HG03066 (cell line): ENCODE measurements around the gene MACROD2.

ENCODE experiments used
- ATAC-seq: cut with Tn5 transposase; IDR thresholded peaks from one replicate; pipeline ENCODE4 v1.9.1; 2021; ENCODE audit warnings: low read depth; ENCODE audit not compliant: unreplicated experiment

MACROD2 gene

GRCh38 chr20:14319704-14320103, 324.4 kb downstream of the MACROD2 start:
- no peak for ATAC-seq

- no peak for ATAC-seq
These were observed 336.3 kb downstream of the MACROD2 start for GRCh38 chr20:14331646-14332045.

DNA sequence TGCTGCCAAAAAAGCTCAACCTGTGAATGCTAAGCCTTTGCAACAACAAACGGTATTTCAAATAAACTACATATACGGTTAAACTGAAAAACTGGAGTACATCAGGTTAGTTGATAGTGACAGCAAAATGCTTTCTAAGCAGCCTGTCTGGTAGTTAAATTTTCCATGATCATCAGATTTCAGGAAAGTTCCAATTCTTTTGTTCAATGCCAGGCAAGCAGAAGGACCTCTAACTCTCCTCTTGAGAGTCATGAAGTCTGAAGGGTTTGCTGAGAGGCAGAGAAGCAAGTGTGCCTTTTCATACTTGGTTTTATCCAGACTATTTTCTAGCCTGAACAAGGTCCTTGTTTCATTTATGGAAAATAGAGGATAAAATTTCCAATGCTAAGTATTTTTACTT, 337.6 kb downstream of the MACROD2 start:
- ATAC-seq, result no peak

DNA sequence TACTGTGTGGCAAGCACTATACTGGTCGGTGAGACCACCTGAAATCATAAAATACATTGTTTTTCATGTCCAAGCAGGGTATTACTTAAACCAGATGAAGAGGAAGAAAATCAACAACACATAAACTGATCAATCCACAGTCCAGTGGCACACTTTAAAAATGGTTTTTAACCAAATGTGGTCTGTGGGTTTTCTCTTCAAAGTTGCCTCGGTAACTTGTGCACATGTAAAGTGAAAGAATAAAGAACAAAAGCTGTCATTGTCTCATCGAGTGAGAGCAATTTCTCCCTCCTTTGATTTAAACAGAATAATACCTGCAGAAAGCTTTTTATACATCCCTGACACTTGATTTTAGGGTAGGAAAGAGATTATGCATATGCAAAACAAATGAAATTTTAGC, 338.4 kb downstream of the MACROD2 start:
- ATAC-seq, result no peak

DNA sequence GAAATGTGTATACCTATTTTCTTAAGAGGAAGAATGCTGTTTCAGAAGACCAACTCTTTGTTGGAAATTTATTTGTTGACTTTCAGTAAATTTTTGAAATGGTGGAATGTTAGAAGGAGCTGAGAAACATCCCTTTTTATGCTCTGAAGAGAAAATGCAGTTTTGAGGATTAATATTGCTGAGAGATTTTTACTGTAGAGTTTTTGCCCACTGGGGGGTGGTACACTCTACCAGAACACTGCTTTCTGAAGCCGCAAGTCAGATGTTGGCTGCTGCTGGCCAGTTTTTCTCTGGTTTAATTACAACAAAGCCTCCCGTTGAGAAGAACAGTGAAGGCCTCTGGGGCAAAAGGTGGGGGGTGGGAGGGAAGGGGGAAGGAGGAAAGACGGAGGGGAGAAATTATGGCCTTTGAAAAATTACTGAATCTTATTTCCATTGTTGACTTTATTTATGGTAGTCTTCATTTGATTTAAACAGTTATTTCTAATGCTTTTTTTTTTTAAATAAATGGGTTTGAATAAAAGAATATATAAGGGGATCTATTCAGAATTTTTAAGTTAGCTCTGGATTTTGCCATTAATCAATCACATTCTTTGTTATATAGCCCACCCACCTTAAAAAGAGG, 339.1 kb downstream of the MACROD2 start:
- no peak for ATAC-seq

GRCh38 chr20:14335052-14335451, 339.7 kb downstream of the MACROD2 start:
- ATAC-seq, result no peak

DNA sequence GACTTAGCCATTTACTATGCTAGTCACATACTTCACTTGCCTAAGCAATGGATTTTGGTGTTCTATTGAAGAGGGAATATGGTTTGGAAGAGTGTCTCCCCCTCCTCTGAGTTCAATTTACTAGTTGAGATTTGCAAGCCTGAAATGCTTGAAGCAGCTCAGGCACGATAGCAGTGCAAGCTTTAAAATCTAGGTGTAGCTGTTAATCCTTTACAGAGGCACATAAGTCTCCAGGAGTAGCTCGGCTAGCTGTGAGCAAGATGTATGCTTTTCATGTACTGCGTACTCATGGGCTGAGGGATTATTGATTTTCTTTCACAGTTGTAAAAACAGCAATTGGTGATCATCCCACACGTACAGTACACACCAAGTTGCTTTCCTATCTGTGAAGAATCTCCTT, 341.4 kb downstream of the MACROD2 start:
- no peak for ATAC-seq

- peak; percentile 95 for ATAC-seq
These were observed 342.3 kb downstream of the MACROD2 start, which contains the start of gene FLRT3 for GRCh38 chr20:14337400-14338171. FLRT3 (minus strand) TSS chr20:14337612; CDS start chr20:14327506, 10,106 bp downstream.

GRCh38 chr20:14341801-14342200, 346.5 kb downstream of the MACROD2 start:
- ATAC-seq, result no peak

- ATAC-seq, result no peak
These were observed 347.6 kb downstream of the MACROD2 start for GRCh38 chr20:14342918-14343317.

- ATAC-seq, result no peak
These were observed 348.3 kb downstream of the MACROD2 start for GRCh38 chr20:14343491-14344065.

DNA sequence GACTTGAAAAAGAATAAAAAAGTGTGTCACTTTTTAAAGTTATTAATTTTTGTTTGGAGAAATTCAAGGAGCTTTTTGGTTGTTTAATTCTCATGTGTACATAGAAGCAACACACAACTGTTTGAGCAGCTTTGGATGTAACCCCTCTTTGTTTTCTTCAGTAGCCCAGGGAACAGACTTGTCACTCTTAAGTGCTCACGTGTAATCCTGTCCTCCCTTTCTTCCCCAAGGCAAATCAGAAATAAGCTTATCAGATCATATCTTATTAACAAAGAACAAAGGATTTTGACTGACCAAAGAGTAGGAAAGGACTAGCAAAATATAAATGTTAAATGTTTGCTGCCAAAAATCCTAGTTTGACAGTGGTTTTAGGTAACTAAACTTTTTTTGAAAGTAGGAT, 349.4 kb downstream of the MACROD2 start:
- ATAC-seq, result no peak

DNA sequence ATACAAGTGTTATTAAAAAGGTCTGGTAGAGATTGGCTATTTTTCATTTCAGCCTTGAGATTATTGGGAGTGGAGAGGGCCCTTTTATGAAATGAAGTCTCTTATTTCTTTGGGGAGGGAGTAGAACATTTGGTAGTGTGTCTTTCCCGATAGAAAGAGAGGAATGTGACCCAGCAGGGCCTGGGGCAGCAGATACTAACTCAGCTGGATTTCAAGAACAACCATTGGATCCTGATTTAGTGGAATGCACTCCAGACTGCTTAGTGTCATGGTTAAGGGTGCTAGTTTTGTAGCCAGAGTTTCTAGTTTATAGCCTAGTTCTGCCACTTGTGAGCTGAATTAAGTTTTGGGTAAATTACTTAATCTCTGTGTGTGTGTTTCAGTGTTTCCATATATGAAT, 360.5 kb downstream of the MACROD2 start:
- no peak for ATAC-seq

DNA sequence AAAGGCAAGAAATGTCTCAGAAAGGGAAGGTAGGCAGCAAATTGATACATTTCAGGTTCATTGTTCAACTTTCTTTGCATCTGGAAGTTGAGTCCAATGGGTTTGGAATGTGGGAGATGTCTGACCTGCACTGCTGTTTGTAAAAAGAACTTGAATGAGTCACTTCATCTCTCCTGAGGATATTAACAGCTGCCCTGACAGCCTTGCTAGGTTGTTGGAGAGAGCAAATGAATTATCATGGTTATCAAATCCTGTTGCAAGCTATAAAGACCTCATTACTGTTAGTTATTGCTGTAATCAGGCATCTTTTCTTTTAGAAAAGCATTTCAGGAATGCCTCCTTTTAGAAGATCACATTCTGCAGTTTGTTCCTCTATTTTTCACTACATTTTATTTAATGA, 365.1 kb downstream of the MACROD2 start:
- ATAC-seq, result no peak

GRCh38 chr20:14361509-14362345, 366.4 kb downstream of the MACROD2 start:
- no peak for ATAC-seq

- ATAC-seq, result no peak
These were observed 378.9 kb downstream of the MACROD2 start for GRCh38 chr20:14374196-14374595.

- no peak for ATAC-seq
These were observed 380.2 kb downstream of the MACROD2 start for GRCh38 chr20:14375416-14375985.

DNA sequence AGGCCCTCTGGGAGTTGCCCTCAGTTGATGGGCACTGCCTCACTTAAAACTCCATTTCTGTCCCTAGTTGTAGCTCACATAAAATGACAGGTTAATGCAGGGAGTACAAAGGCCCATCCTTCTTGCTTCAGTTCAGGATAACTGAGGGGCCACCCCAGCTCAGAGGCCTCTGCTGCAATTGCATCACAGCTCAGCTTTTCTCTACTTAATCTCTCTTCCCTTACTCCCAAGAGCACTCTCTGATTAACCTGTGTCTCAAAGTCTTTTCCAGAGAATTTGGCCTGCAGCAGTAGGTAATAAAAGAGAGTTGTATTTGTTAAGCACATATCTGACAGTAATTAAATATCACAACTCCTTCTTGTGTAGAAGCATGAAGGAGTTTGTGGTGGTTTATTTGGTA, 383.0 kb downstream of the MACROD2 start:
- no peak for ATAC-seq

GRCh38 chr20:14383335-14383734, 388.0 kb downstream of the MACROD2 start:
- ATAC-seq, result no peak

DNA sequence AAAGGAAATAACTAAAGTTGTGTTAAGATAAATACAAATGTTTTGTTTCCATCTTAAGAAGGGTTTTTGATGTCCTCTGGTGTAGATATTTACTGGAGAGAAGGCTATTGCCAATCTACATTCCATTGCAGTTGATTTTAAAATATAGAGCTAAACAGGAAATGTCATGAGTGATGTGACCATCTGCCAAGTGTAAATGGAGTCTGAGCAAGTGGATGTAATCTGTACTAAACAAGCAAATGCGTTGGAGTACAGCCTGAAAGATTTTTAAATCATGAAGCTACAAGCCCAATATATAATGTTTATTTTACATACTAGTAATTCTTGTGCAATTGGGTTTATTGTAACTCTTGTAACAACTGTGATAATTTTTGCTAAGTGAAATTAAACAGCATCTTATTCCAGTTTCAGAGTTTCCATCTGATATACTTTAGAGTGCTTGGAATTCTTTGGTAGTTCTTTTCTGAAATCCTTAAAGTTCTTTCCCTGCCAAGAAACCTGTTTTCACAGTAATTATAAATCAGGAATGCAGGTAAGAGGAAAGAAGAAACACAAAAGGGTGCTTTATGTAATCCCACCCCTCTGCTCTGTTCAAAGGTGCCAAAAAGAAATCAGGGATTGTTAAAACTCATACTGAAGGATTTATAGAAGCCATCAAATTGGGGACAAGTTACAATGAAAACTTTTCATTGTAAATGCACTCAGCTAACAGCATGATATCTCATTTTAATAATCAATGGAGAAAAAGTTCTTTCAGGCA, 389.3 kb downstream of the MACROD2 start:
- no peak for ATAC-seq
